Bladder microvascular endothelial cell (primary cell): Measurements from ENCODE around the gene DCAF4. TPM values are rescaled to one million over a fixed set of nuclear protein-coding genes. Genes with fewer than 3 reads are reported as not detected.

ENCODE experiments used
- total RNA-seq: library from RNA; depleted of rRNA; stranded (reverse); fragments of >200 nt; gene quantifications from 2 replicates; pipeline ENCODE4 v1.2.3, GENCODE V29; 2014

Gene DCAF4, protein sequence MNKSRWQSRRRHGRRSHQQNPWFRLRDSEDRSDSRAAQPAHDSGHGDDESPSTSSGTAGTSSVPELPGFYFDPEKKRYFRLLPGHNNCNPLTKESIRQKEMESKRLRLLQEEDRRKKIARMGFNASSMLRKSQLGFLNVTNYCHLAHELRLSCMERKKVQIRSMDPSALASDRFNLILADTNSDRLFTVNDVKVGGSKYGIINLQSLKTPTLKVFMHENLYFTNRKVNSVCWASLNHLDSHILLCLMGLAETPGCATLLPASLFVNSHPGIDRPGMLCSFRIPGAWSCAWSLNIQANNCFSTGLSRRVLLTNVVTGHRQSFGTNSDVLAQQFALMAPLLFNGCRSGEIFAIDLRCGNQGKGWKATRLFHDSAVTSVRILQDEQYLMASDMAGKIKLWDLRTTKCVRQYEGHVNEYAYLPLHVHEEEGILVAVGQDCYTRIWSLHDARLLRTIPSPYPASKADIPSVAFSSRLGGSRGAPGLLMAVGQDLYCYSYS
- total RNA-seq = 5.3 and 12.7 TPM in 2 replicates

GRCh38 chr14:72926292-72927028 is at the start of gene DCAF4:
DCAF4 (plus strand) TSS chr14:72926464; CDS start chr14:72937979, 11,515 bp downstream.

DNA sequence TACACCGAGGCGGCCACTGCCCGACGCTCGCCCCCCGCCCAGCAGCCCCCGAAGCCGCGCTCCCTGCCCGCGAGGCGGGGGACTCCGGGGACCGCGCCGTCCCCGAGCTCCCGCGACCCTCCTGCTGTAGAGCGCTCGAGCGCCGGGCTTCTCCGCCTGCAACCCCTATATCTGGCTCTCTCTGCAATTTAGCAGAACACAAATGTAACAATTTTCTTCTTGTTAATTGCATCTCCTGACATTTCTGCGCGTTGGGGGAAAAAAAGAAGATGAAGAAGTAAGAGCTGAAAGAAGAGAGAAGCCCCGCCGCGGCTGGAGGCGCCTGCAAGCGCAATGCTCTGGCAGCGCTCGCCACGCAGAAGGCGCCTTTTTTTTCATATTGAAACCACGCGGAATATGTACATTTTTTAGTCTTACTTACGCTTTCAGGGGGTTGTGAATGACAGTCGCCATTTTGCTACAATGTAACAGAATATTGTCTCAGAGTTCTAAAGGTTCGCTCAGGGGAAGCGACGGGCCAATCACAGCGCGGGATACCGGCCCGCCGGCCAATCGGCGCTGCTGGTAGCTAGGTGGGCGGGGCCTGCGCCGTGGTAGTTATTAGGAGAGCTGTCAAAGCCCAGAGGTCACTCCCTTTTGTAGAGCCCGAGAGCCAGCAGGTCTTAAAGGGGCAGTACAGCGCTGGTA is 32.5 kb upstream of the DCAF4 start, which contains the start of gene DPF3:
Gene DPF3, minus strand, starts transcription at position 466 of the 687 bp plus-strand sequence. Its CDS starts 13 bp downstream, at position 453.

Other genes starting within 250 kb of the DCAF4 start
- 0.97 and 11.4 TPM in 2 replicates for gene DPF3, start 32.4 kb upstream of the DCAF4 start, total RNA-seq
- 11.2 and 29.9 TPM in 2 replicates for gene ZFYVE1, start 100.6 kb downstream of the DCAF4 start, total RNA-seq
- 18.6 and 51.2 TPM in 2 replicates for gene RBM25, start 132.1 kb downstream of the DCAF4 start, total RNA-seq
- 28.0 and 45.7 TPM in 2 replicates for gene PSEN1, start 210.0 kb downstream of the DCAF4 start, total RNA-seq